Testis (tissue), 3 donors: ENCODE results near the gene CENPK. TPM values are rescaled to one million over a fixed set of nuclear protein-coding genes. Genes with fewer than 3 reads are reported as not detected.
A peak's percentile ranks its signal among the peaks of the same experiment; 100 is the strongest.

Experiments
- DNase-seq: peaks from one replicate; pipeline ENCODE4 v3.0.0-alpha.2; 2019
- H3K27ac ChIP-seq, 2 donors: fragments of 200-600 bp; sonication (generic); one replicate each; pipeline ENCODE4 v1.5.1; 2019
- H3K27me3 ChIP-seq: fragments of 200-600 bp; sonication (generic); one replicate; pipeline ENCODE4 v1.5.1; 2019
- H3K36me3 ChIP-seq: fragments of 200-600 bp; sonication (generic); one replicate; pipeline ENCODE4 v1.5.1; 2017; ENCODE audit warnings: low read depth; ENCODE audit errors: missing control alignments
- H3K4me1 ChIP-seq: fragments of 200-600 bp; sonication (generic); one replicate; pipeline ENCODE4 v1.5.1; 2019
- H3K4me3 ChIP-seq, 2 donors: fragments of 200-600 bp; sonication (generic); one replicate each; pipeline ENCODE4 v1.5.1; 2017 to 2019
- H3K9me3 ChIP-seq: fragments of 200-600 bp; sonication (generic); one replicate; pipeline ENCODE4 v1.5.1; 2017
- CTCF ChIP-seq, 3 experiments: fragments of 450-650 bp in 2 of 3; fragments of 200-600 bp in 1 of 3; sonication (generic) in 1 of 3; IDR thresholded peaks; one replicate each; pipeline ENCODE4 v1.5.1; 2016 to 2019; ENCODE audit warnings: antibody characterized with exemption in 3 of 3, mild to moderate bottlenecking in 2 of 3, moderate library complexity in 1 of 3
- POLR2A ChIP-seq: fragments of 450-650 bp; IDR thresholded peaks from one replicate; pipeline ENCODE4 v1.6.1; 2017; ENCODE audit warnings: antibody characterized with exemption, mild to moderate bottlenecking, moderate library complexity
- WGBS, 2 donors: methylation state at CpG; one replicate each; pipeline ENCODE4 v1.1.5; 2018; 5-methylcytosine and 5-hydroxymethylcytosine counted together
- intact Hi-C: fragments of 100-400 bp; cut with DNase I; formaldehyde crosslinking; loops from one replicate; pipeline ENCODE4 v1.15.1; 2023; ENCODE audit warnings: low total_unique reads
- polyA plus RNA-seq: library from polyadenylated mRNA; stranded (reverse); fragments of 350-450 nt; fragmentation: Illumina TruSeq; extraction: RNeasy Lipid Tissue Mini Kit (QIAGEN cat#74804); gene quantifications from one replicate; pipeline ENCODE4 v1.2.3, GENCODE V29; 2014; ENCODE audit warnings: low read depth, low replicate concordance; ENCODE audit not compliant: insufficient read depth
- total RNA-seq, 2 donors: library from RNA; depleted of rRNA; stranded (reverse); fragments of >200 nt; gene quantifications; one replicate each; pipeline ENCODE4 v1.2.3, GENCODE V29; 2016

The CENPK gene
- total and polyA plus RNA-seq, 3 donors from 2014 or later: 12.5 to 45.9 (median 17.0) TPM

- Histone ChIP-seq H3K36me3 (no peaks in the 10 kb centered on the region), H3K27ac (peak within 1 kb of the TSS; percentile 86 to 96), H3K9me3 (no peaks in the 10 kb centered on the region), H3K27me3 (no peaks in the 10 kb centered on the region), H3K4me3 (peak within 1 kb of the TSS; percentile 57 to 69), H3K4me1 (peaks cover 6% of the 10 kb centered on the region)
- intact Hi-C loops: loop anchor here (10.0 kb wide), 2 partner anchors 517 to 667 kb away; no protein-coding TSS in a partner anchor
- 0 to 1% methylated on average over 12 of the region's 12 CpGs for WGBS, 2 donors
- TF ChIP-seq CTCF (IDR thresholded peaks at IDR 0.05) (no peak), POLR2A (peak; percentile 47)
- DNase-seq: peak; percentile 94
These were observed 81.2 kb downstream of the CENPK start, which contains the start of gene ADAMTS6 for GRCh38 chr5:65481635-65482295. Gene ADAMTS6, minus strand, starts transcription at chr5:65481920. Its CDS starts 8,247 bp downstream, at chr5:65473673.

- DNase-seq: no peak
- Histone ChIP-seq H3K4me1 (peaks cover 6% of the 10 kb centered on the region), H3K27ac (peak overlapping the region in 1 of 2 donors; percentile 96), H3K36me3 (no peaks in the 10 kb centered on the region), H3K9me3 (no peaks in the 10 kb centered on the region), H3K4me3 (peak overlapping the region; percentile 57 to 69), H3K27me3 (no peaks in the 10 kb centered on the region)
- TF ChIP-seq CTCF (IDR thresholded peaks at IDR 0.05): no peak
- no peak for TF ChIP-seq POLR2A
- intact Hi-C loops: loop anchor here (10.0 kb wide), 2 partner anchors 516 to 666 kb away; no protein-coding TSS in a partner anchor
- 0 to 1% methylated on average over 7 of the region's 7 CpGs for WGBS, 2 donors
These were observed 81.8 kb downstream of the CENPK start for GRCh38 chr5:65481171-65481581.

- Histone ChIP-seq H3K36me3 (no peaks in the 10 kb centered on the region), H3K4me1 (peaks cover 6% of the 10 kb centered on the region), H3K27ac (peak overlapping the region; percentile 60 to 96), H3K27me3 (no peaks in the 10 kb centered on the region), H3K4me3 (peak overlapping the region; percentile 57 to 69), H3K9me3 (no peaks in the 10 kb centered on the region)
- 0% methylated on average over 15 of the region's 15 CpGs for WGBS, 2 donors
- TF ChIP-seq POLR2A: no peak
- no peak for TF ChIP-seq CTCF (IDR thresholded peaks at IDR 0.05)
- intact Hi-C loops: loop anchor here (10.0 kb wide), 2 partner anchors 516 to 666 kb away; no protein-coding TSS in a partner anchor
- peak; percentile 79 for DNase-seq
These were observed 82.6 kb downstream of the CENPK start for GRCh38 chr5:65480306-65480865.

GRCh38 chr5:65479527-65479926 is 83.4 kb downstream of the CENPK start:
- H3K27ac ChIP-seq: no peak overlapping the region
- TF ChIP-seq CTCF (IDR thresholded peaks at IDR 0.05) (no peak), POLR2A (no peak)
- H3K4me3 ChIP-seq: no peak overlapping the region
- no peaks in the 10 kb centered on the region for H3K27me3 ChIP-seq
- no peak for DNase-seq
- peaks cover 6% of the 10 kb centered on the region for H3K4me1 ChIP-seq
- intact Hi-C loops: no loop called here
- WGBS, 2 donors: 29 to 43% methylated on average over 1 of the region's 1 CpG
- H3K36me3 ChIP-seq: no peaks in the 10 kb centered on the region
- H3K9me3 ChIP-seq: no peaks in the 10 kb centered on the region
